Measurements from ENCODE around the gene GPR63. TPM values are rescaled to one million over a fixed set of nuclear protein-coding genes. Genes with fewer than 3 reads are reported as not detected.

GPR63 gene
- polyA plus RNA-seq, 2 donors, result 0.18 to 0.28 TPM

DNA sequence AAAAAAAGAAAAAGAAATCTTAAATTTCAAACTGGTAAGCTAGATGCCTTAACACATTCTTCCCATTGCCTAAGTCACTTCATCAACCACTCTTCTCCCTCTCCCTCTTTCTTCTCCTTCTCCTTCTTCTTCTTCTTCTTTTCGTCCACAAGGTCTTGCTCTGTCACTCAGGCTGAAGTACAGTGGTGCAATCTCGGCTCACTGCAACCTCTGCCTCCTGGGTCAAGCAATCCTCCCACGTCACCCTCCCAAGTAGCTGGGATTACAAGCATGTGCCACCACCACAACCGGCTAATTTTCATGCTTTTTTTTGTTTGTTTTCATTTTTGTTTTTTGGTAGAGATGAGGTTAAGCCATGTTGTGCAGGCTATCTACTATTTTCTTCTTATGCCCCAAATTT, 60.2 kb downstream of the GPR63 start:
- 81 to 88% methylated on average over 4 of the region's 4 CpGs for WGBS, 2 donors
- Histone ChIP-seq H3K4me1 (ENCODE audit: control insufficient read depth in 2 of 2, insufficient read depth in 2 of 2, low read length in 1 of 2) (no peaks in the 10 kb centered on the region), H3K36me3 (ENCODE audit: control insufficient read depth in 2 of 2, insufficient read depth in 2 of 2, low read length in 1 of 2) (no peaks in the 10 kb centered on the region), H3K4me3 (ENCODE audit: low read depth in 1 of 2, low read length in 2 of 2) (no peak overlapping the region), H3K27me3 (ENCODE audit: control insufficient read depth in 1 of 2, insufficient read depth in 2 of 2, low read length in 2 of 2) (no peaks in the 10 kb centered on the region), H3K27ac (ENCODE audit: low read depth in 2 of 2, low read length in 1 of 2) (no peak overlapping the region), H3K9me3 (ENCODE audit: control insufficient read depth in 2 of 2, insufficient read depth in 1 of 2, low read depth in 1 of 2, low read length in 1 of 2) (no peaks in the 10 kb centered on the region)

DNA sequence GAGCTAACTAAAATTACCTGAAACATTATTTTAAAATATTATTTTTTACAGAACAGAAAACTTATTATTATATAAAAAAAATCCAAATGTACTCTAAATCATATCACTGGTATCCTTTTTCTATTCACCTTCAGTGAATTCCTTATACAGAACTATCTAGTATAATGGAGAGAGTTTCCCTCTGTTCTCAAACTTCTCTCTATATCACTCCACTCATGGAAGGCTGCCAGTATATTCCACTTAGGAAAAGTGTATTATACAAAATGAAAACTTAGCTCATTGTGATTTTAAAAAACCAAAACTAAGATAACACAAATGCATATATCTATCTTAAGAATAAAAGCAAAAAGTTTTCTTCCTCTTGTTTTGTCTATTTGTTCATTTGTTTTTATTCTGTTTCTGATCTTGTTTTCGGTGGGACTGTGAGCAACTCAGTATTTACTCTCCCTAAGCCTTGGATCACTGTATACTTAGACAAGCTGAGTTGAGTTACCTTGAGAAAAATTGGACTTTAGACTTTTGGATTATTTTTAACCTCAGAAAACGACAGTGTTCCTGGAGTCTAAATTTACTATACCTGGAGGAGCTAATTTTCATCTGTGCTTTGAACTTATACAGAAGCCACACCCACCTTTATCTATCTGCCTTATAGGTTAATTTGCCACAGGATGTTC, 61.4 kb downstream of the GPR63 start:
- H3K36me3 ChIP-seq (ENCODE audit: control insufficient read depth in 2 of 2, insufficient read depth in 2 of 2, low read length in 1 of 2), result no peaks in the 10 kb centered on the region
- H3K4me1 ChIP-seq (ENCODE audit: control insufficient read depth in 2 of 2, insufficient read depth in 2 of 2, low read length in 1 of 2), result no peaks in the 10 kb centered on the region
- WGBS, 2 donors, result 42 to 53% methylated on average over 2 of the region's 2 CpGs
- no peak overlapping the region for H3K4me3 ChIP-seq (ENCODE audit: low read depth in 1 of 2, low read length in 2 of 2)
- H3K27ac ChIP-seq (ENCODE audit: low read depth in 2 of 2, low read length in 1 of 2), result no peak overlapping the region
- no peaks in the 10 kb centered on the region for H3K27me3 ChIP-seq (ENCODE audit: control insufficient read depth in 1 of 2, insufficient read depth in 2 of 2, low read length in 2 of 2)
- H3K9me3 ChIP-seq (ENCODE audit: control insufficient read depth in 2 of 2, insufficient read depth in 1 of 2, low read depth in 1 of 2, low read length in 1 of 2), result no peaks in the 10 kb centered on the region

DNA sequence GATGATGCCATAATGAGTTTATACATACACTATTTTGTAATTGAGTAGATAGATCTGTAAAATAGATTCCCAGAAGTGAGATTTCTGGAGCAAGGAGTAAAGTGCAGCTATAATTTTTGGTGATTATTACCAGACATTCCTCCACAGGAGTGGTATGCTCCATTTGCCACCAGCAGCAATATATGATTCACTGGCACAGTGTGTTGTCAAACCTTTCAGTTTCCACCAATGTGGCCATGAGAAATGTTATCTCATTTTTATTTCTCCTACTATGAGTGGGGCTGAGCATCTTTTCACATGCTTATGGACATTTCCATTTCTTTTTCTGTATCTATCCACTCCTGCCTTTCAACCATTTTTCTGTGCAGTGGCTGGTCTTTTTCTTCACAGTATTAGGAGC, 70.5 kb downstream of the GPR63 start:
- Histone ChIP-seq H3K9me3 (ENCODE audit: control insufficient read depth in 2 of 2, insufficient read depth in 1 of 2, low read depth in 1 of 2, low read length in 1 of 2) (no peaks in the 10 kb centered on the region), H3K4me3 (ENCODE audit: low read depth in 1 of 2, low read length in 2 of 2) (no peak overlapping the region), H3K36me3 (ENCODE audit: control insufficient read depth in 2 of 2, insufficient read depth in 2 of 2, low read length in 1 of 2) (no peaks in the 10 kb centered on the region), H3K4me1 (ENCODE audit: control insufficient read depth in 2 of 2, insufficient read depth in 2 of 2, low read length in 1 of 2) (peaks cover 0 to 1% of the 10 kb centered on the region in 2 donors), H3K27me3 (ENCODE audit: control insufficient read depth in 1 of 2, insufficient read depth in 2 of 2, low read length in 2 of 2) (no peaks in the 10 kb centered on the region), H3K27ac (ENCODE audit: low read depth in 2 of 2, low read length in 1 of 2) (no peak overlapping the region)

DNA sequence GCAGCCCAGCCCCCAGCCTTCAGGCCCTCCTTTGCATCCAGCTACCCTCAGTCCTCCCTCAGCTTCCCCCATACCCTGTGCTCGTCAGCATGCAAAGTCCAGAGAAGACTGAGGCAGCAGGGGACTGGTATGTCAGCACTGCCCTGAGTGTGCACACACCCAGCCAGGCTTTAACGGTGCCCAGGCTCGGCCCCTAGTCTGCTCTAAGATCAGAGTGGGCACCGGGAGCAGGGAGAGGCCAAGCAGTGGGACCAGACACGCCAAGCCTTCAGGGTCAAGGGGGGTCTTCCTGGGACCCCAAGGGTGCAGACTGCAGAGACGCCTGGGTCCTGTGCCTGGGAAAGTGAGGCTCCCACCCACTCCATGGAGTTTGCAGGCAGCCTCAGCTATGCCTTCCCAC, 74.7 kb downstream of the GPR63 start:
- Histone ChIP-seq H3K36me3 (ENCODE audit: control insufficient read depth in 2 of 2, insufficient read depth in 2 of 2, low read length in 1 of 2) (no peaks in the 10 kb centered on the region), H3K9me3 (ENCODE audit: control insufficient read depth in 2 of 2, insufficient read depth in 1 of 2, low read depth in 1 of 2, low read length in 1 of 2) (no peaks in the 10 kb centered on the region), H3K27me3 (ENCODE audit: control insufficient read depth in 1 of 2, insufficient read depth in 2 of 2, low read length in 2 of 2) (no peaks in the 10 kb centered on the region), H3K4me1 (ENCODE audit: control insufficient read depth in 2 of 2, insufficient read depth in 2 of 2, low read length in 1 of 2) (peaks cover 0 to 2% of the 10 kb centered on the region in 2 donors), H3K4me3 (ENCODE audit: low read depth in 1 of 2, low read length in 2 of 2) (no peak overlapping the region), H3K27ac (ENCODE audit: low read depth in 2 of 2, low read length in 1 of 2) (no peak overlapping the region)
- 79 to 85% methylated on average over 6 of the region's 6 CpGs for WGBS, 2 donors

DNA sequence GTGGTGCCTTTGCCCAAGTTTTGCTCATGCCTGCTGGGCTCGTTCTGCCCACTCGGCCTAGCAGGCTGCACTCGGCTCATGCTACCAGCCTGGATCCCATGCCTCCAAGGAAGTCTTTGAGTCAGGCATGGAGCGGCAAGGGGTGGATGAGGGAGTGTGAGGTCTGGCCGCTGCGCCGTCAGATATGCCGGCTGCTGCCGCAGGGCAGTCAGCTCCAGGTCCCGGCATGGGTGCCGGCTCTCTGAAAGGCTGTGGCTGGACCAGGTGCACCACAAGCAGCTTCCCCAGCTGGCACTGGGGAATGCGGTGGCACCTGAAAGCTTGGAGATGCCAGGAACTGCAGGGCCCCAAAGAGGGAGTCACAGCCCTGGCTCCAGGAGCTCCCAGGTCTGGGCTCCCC, 75.5 kb downstream of the GPR63 start:
- no peaks in the 10 kb centered on the region for H3K27me3 ChIP-seq (ENCODE audit: control insufficient read depth in 1 of 2, insufficient read depth in 2 of 2, low read length in 2 of 2)
- 86 to 88% methylated on average over 12 of the region's 12 CpGs for WGBS, 2 donors
- no peak overlapping the region for H3K27ac ChIP-seq (ENCODE audit: low read depth in 2 of 2, low read length in 1 of 2)
- no peak overlapping the region for H3K4me3 ChIP-seq (ENCODE audit: low read depth in 1 of 2, low read length in 2 of 2)
- no peaks in the 10 kb centered on the region for H3K9me3 ChIP-seq (ENCODE audit: control insufficient read depth in 2 of 2, insufficient read depth in 1 of 2, low read depth in 1 of 2, low read length in 1 of 2)
- H3K4me1 ChIP-seq (ENCODE audit: control insufficient read depth in 2 of 2, insufficient read depth in 2 of 2, low read length in 1 of 2), result peaks cover 0 to 2% of the 10 kb centered on the region in 2 donors
- no peaks in the 10 kb centered on the region for H3K36me3 ChIP-seq (ENCODE audit: control insufficient read depth in 2 of 2, insufficient read depth in 2 of 2, low read length in 1 of 2)

DNA sequence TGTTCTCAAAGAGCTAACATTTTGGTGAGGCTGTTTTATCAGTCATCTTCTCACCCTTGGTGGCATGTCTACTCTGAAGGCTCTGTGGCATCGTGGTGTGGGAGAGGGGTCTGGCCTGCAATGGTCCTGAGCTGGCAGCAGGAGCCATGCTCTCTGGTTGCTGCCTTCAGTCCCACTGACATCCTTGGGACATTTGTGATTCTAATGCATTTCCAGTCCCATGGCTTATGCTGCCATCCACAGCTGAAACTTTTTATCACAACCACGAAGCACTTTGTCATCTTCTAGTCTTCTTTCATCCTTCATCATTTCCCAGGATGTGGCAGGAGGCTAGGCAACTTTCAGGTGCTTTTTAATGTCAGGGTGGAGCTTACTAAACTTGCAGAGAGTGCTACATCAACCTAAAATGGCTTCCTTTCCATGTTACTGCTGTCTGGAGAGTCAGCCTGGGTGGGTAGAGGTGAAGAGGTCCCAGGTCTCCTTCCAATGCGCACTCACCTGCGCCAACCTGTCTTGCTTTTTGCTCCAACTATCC, 77.1 kb downstream of the GPR63 start:
- Histone ChIP-seq H3K4me3 (ENCODE audit: low read depth in 1 of 2, low read length in 2 of 2) (no peak overlapping the region), H3K27me3 (ENCODE audit: control insufficient read depth in 1 of 2, insufficient read depth in 2 of 2, low read length in 2 of 2) (no peaks in the 10 kb centered on the region), H3K9me3 (ENCODE audit: control insufficient read depth in 2 of 2, insufficient read depth in 1 of 2, low read depth in 1 of 2, low read length in 1 of 2) (no peaks in the 10 kb centered on the region), H3K4me1 (ENCODE audit: control insufficient read depth in 2 of 2, insufficient read depth in 2 of 2, low read length in 1 of 2) (peaks cover 0 to 2% of the 10 kb centered on the region in 2 donors), H3K36me3 (ENCODE audit: control insufficient read depth in 2 of 2, insufficient read depth in 2 of 2, low read length in 1 of 2) (no peaks in the 10 kb centered on the region), H3K27ac (ENCODE audit: low read depth in 2 of 2, low read length in 1 of 2) (no peak overlapping the region)
- 80 to 87% methylated on average over 4 of the region's 4 CpGs for WGBS, 2 donors

DNA sequence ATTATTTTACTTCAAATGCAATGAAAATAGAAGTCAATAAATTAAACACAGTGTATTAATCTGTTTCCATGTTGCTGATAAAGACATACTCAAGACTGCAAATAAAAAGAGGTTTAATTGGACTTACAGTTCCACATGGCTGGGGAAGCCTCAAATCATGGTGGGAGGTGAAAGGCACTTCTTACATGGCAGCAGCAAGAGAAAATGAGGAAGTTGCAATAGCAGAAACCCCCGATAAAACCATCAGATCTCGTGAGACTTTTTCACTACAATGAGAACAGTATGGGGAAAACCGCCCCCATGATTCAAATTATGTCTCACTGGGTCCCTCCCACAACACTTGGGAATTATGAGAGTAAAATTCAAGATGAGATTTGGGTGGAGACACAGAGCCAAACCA, 82.2 kb downstream of the GPR63 start:
- whole genome bisulfite sequencing, 2 donors, result 84% methylated on average over 3 of the region's 3 CpGs
- Histone ChIP-seq H3K36me3 (ENCODE audit: control insufficient read depth in 2 of 2, insufficient read depth in 2 of 2, low read length in 1 of 2) (no peaks in the 10 kb centered on the region), H3K4me1 (ENCODE audit: control insufficient read depth in 2 of 2, insufficient read depth in 2 of 2, low read length in 1 of 2) (no peaks in the 10 kb centered on the region), H3K9me3 (ENCODE audit: control insufficient read depth in 2 of 2, insufficient read depth in 1 of 2, low read depth in 1 of 2, low read length in 1 of 2) (no peaks in the 10 kb centered on the region), H3K27ac (ENCODE audit: low read depth in 2 of 2, low read length in 1 of 2) (no peak overlapping the region), H3K27me3 (ENCODE audit: control insufficient read depth in 1 of 2, insufficient read depth in 2 of 2, low read length in 2 of 2) (no peaks in the 10 kb centered on the region), H3K4me3 (ENCODE audit: low read depth in 1 of 2, low read length in 2 of 2) (no peak overlapping the region)

DNA sequence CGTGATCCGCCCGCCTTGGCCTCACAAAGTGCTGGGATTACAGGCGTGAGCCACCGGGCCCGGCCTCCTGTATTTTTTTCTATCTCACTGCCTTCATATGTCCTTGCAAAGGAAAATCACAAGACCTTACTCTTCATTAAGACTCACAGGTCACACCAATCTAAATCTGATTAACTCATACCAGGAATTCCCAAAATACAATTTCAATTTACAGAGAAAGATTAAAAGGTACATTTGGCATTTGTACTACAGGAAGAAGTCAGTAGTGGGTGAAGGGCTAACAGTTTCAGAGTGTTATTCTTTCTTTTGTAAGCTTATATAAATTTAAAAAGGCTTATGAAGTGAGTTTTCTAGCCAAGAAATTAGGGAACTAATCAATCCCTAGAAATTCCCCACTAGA, 87.4 kb downstream of the GPR63 start:
- Histone ChIP-seq H3K36me3 (ENCODE audit: control insufficient read depth in 2 of 2, insufficient read depth in 2 of 2, low read length in 1 of 2) (no peaks in the 10 kb centered on the region), H3K27ac (ENCODE audit: low read depth in 2 of 2, low read length in 1 of 2) (no peak overlapping the region), H3K27me3 (ENCODE audit: control insufficient read depth in 1 of 2, insufficient read depth in 2 of 2, low read length in 2 of 2) (no peaks in the 10 kb centered on the region), H3K9me3 (ENCODE audit: control insufficient read depth in 2 of 2, insufficient read depth in 1 of 2, low read depth in 1 of 2, low read length in 1 of 2) (no peaks in the 10 kb centered on the region), H3K4me1 (ENCODE audit: control insufficient read depth in 2 of 2, insufficient read depth in 2 of 2, low read length in 1 of 2) (no peaks in the 10 kb centered on the region), H3K4me3 (ENCODE audit: low read depth in 1 of 2, low read length in 2 of 2) (no peak overlapping the region)
- WGBS, 2 donors, result 92 to 95% methylated on average over 6 of the region's 6 CpGs
